Measurements from ENCODE around the gene CCSER1.
"Not testable (repeated sequence)": the region's sequence is repeated elsewhere in the genome, so short reads cannot be mapped to it uniquely, and the experiment has no call there.

CCSER1 gene

DNA sequence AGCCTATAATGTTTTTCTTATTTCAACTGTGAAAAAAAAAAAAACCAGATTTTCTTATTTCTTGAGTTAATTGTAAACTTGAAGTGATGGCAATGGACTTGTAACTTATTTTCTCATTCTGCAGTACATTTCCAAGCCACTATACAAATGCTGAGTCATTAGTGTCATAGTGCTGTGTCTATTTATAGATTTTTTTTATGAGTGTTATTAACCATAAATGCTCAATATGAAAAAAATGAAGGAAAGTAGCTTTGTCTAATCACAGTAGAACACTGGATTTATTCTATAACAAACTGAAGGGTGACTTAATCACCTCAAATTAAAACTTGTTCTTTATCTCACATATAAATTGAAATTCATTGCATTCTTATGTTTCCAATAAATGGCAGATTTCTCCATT, 718.6 kb downstream of the CCSER1 start:
- DNase-seq: no peak

DNA sequence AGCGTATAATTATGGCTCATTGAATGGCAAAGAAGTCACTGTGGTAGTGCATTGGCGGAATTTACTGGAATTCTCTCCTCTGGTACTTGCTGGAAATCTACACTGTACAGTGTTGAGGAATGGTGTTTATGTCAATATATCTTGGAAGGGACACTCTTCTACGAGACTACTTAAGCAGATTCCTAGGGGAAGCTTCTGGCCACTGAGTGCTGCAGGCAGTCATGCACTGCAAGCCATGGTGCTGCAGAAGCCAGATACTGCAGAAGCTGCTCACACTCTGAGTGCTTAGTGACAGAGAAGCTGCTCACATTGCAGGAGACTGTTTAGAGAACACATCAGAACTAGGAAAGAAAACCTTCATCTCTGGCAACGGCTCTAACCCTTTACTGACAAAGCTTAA, 725.0 kb downstream of the CCSER1 start:
- no peak for DNase-seq

- no peak for DNase-seq
These were observed 727.9 kb downstream of the CCSER1 start for GRCh38 chr4:90855111-90855510.

DNA sequence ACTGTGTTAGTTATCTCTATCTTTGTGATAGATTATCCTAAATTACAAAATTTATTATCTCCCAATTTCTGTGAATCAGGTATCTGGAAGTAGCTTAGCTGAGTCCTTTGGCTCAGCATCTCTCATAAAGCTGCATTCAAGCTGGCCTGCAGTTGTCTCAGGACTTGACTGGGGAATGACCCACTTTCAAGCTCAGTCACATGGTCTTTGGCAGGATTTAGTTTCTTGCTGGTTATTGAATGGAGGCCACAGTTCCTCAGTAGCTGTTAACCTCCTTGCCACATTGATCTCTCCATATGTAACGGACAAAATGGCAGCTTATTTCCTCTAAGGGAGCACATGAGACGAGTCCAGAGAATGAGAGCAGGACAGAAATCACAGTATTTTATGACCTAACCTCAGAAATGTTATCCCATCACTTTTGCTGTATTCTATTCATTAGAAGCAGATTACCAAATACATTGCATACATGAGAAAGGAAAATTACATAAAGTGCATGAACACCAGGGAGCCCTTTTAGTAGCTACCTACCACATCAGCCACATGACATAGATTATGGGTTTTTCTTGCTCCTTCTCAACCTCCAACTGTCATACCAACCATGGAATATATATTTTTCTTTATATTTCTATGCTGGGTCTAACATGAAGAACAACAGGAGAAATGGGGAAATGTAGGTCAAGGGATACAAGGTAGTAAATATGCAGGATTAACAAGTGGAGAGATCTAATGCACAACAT, 730.1 kb downstream of the CCSER1 start:
- no peak for DNase-seq

DNA sequence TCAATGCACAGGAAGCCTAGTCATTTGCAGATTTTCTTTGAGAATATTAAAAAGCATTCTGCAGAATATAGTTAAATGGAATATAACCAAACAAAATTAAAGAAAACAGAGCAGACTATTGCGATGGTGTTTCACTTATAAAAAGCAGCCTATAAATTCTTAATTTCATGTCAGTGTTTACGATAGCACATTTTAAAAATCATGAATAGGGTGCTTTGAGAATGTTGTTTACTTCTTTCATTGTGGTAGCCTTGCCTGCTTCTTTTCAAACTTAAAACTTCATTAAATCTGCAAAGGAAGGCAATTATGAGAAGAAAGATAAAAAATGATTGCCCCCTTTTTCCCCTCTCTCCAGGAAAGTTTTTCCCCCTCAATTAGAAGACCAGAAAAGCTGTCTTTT, 748.6 kb downstream of the CCSER1 start:
- DNase-seq: no peak

GRCh38 chr4:90876296-90876695, 749.1 kb downstream of the CCSER1 start:
- DNase-seq: no peak

GRCh38 chr4:90883519-90883918, 756.3 kb downstream of the CCSER1 start:
- no peak for DNase-seq

- DNase-seq: no peak
These were observed 761.4 kb downstream of the CCSER1 start for GRCh38 chr4:90888571-90888970.

DNA sequence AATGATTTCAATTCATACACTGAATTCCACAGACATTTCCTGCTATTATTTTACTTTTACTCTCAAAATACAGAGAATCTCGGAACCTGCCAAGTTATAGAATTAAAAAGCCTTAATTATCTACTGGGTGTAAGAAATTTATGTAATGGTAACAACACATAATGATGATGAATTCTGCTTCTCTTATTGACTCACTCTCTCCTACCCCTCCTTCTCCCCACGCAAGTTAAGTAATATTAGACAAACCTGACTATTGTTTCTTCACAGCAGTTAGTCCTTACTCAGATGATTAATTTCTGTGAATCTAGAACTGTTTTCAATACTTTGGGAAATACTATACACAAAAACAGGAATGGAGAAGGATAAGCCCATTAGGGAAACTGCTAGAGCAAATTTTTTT, 762.0 kb downstream of the CCSER1 start:
- DNase-seq: no peak

DNA sequence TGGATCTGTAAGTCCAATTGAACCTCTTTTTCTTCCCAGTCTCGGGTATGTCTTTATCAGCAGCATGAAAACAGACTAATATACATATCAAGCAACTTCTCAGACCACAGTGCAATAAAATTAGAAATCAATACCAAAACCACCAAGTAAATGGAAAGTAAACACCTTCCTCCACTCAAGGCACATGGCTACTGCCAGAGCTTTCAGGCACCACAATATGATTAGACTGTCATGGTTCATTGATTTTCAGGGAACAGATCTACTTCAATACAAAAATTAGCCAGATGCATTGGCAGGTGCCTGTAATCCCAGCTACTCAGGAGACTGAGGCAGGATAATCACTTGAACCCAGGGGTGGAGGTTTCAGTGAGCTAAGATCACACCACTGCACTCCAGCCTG, 776.2 kb downstream of the CCSER1 start:
- DNase-seq: not testable (repeated sequence)

DNA sequence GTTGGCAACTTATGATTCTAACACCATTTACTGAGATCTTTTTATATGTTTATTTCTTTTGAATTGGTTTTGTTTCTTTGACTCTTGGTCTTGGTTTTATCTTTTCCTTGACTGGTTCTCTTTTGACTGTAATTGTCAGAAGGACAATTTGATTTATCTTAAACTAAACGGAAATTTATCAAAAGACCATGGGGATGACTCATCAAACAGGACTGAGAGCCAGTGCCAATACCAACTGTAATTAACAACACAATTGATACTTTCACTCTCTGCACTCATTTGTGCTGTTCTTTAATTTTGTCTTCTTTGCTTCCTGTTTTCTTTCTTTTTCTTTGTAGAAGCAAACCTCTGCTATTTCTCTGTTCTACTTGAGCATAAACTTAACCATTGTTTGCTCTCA, 776.8 kb downstream of the CCSER1 start:
- DNase-seq: no peak

DNA sequence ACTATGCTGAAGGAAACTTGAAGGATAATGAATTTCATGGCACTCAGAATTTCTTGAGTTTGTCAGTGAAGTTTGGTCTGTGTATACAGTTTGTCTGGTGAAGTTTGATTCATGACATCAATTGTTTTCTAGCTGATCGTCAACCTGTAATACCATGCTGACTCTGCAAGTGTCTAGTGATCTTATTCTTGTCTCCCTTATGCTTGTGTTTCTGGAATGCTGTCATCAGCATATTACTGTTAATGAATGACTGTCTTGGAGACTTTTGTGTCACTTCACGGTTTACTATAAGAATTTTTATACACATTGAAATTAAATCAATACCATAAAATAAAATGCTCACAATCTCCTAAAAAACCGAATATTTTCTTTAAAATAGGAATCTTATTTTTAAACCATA, 779.0 kb downstream of the CCSER1 start:
- no peak for DNase-seq

GRCh38 chr4:90911724-90912434, 784.7 kb downstream of the CCSER1 start:
- not testable (repeated sequence) for DNase-seq

- no peak for DNase-seq
These were observed 795.0 kb downstream of the CCSER1 start for GRCh38 chr4:90922174-90922573.

DNA sequence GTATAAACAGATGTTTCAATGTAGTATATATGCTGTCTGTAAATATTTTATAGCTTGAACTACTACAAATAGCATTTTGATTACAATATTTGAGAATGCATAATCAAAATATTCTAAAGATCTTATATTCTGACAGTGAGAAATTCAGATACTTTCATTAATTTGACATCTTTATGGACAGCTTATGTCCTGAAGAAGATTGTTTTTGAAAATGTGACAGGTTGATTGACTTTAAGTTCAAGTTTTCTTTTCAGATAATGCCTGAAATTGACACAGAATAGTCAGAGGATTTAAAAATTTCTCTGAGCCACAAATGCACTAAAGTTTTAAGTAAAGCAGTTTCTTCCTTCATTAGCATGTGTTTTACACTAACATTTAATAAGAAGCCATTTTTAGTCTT, 799.8 kb downstream of the CCSER1 start:
- DNase-seq: no peak

GRCh38 chr4:90943311-90943710, 816.1 kb downstream of the CCSER1 start:
- no peak for DNase-seq

DNA sequence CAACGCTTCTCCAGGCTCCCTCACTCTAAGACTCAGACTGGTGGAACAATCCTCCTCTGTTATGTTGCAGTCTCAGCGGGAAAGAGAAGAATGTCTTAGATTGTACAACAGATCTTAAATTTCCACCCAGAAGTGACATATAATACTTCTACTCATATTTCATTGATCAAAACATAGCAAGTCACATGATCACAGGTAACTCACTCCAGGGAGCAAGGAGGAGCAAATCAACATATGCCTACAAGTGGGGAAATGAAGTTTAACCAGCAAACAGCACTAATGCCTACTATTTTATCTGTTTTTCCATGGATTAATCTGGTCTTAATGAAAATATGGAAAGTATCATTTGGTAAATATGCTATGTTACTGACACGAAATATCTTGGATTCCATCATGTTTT, 819.8 kb downstream of the CCSER1 start:
- no peak for DNase-seq

DNA sequence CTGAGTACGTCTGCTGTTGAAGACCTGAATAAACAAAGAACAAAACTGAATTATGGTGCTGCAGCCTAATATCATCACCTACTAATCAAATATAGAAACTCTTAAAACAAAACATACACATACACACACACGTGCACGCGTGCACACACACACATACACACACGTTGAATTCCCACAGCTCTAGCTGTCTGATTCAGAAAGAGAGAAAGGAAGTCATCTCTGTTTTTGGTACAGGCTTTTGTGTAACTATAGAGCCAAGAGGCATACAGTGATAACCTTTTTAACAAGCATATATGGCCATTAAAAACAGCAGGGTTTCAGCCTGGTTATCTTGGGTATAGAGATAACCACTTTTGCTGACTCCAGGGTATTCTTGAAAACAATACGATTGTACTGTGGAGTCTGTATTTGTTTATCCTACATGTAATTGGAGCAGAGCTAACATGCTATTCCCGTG, 823.2 kb downstream of the CCSER1 start:
- DNase-seq: no peak

- DNase-seq: no peak
These were observed 823.8 kb downstream of the CCSER1 start for GRCh38 chr4:90951037-90951436.

GRCh38 chr4:90958256-90958895, 831.2 kb downstream of the CCSER1 start:
- peak; percentile 89 for DNase-seq

DNA sequence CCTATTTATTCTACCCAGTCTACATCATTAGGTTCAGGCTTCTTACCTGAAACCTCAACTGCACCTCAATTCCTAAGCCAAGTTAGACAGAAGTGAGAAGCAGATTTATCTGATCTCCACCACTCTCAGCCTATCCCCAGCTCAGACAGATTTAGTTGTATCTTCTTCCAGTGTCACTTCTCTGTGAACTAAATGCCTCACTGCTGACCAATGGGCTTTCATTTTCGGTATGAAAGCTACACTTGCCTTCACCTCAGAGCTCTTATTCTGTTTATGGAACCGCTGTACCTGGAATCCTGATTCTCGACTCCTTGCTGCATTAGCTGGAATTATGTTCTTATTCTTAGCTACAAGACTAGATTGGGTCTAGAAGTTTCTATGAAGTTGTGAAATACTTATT, 833.2 kb downstream of the CCSER1 start:
- DNase-seq: no peak

- no peak for DNase-seq
These were observed 833.6 kb downstream of the CCSER1 start for GRCh38 chr4:90960840-90961239.

DNA sequence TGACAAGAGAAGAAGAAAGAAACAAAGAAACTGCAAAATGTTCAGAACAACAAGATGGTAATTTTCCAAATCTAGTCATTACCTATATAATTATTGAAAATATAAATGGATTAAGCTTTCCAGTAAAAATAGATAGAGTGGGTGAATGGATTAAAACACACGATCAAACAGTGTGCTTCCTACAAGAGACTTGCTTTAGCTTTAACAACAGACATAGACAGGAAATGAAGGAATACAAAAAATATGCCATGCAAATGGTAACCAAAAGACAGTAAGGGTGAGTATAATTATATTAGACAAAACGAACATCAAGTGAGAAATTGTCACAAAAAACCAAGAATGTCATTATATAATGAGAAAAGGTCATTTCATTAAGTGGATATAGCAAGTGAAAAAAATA, 842.8 kb downstream of the CCSER1 start:
- no peak for DNase-seq

DNA sequence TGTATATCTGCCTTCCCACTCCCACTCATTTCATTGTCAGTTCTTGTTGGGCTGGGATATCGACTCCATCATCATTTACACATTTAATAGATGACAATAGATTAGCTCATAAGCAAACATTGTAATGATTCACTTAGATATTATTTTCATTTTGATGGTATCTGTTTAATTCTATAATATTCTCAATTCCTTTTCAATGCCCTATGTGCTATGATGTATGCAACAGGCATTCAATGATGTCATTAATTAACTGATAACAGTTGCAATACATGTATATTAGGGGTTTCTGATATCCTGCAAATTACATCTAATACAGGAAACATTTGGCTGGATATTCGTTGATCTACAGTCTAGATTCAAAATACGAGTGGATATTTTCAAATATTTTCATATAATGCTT, 850.5 kb downstream of the CCSER1 start:
- DNase-seq: no peak

Data from DMS 273 treated with DMSO at 0.1 percent for 48 hours (cell line).